Prostate gland (tissue), 2 donors: ENCODE data around the gene AMFR. TPM values are rescaled to one million over a fixed set of nuclear protein-coding genes. Genes with fewer than 3 reads are reported as not detected.

Experiments used
- DNase-seq: peaks from one replicate; pipeline ENCODE4 v3.0.0-alpha.2; 2019; ENCODE audit warnings: low spot score
- H3K27ac ChIP-seq, 2 donors: fragments of 200-600 bp; sonication (generic); 2 replicates each; pipeline ENCODE4 v1.5.1; 2017 to 2019
- H3K27me3 ChIP-seq: fragments of 200-600 bp; sonication (generic); replicated peaks from 2 replicates; pipeline ENCODE4 v1.5.1; 2019; ENCODE audit not compliant: insufficient read depth
- H3K36me3 ChIP-seq, 2 donors: fragments of 200-600 bp; sonication (generic); 1 replicate in 1 of 2; 2 replicates in 1 of 2; pipeline versions ENCODE4 v1.5.1 to v1.8.1; 2017 to 2019
- H3K4me1 ChIP-seq: fragments of 200-600 bp; sonication (generic); replicated peaks from 2 replicates; pipeline ENCODE4 v1.5.1; 2019
- H3K4me3 ChIP-seq, 2 donors: fragments of 200-600 bp; sonication (generic); 2 replicates each; pipeline ENCODE4 v1.5.1; 2017 to 2019
- H3K9me3 ChIP-seq: fragments of 200-600 bp; sonication (generic); 2 replicates; pipeline ENCODE4 v1.5.1; 2017
- POLR2A ChIP-seq: fragments of 450-650 bp; IDR thresholded peaks from one replicate; pipeline ENCODE4 v1.6.1; 2016; ENCODE audit warnings: antibody characterized with exemption, mild to moderate bottlenecking
- POLR2AphosphoS5 ChIP-seq: sonication (generic); formaldehyde crosslinking; IDR thresholded peaks from one replicate; pipeline ENCODE4 v1.6.1; 2017; ENCODE audit warnings: antibody characterized with exemption
- WGBS: methylation state at CpG from one replicate; pipeline ENCODE4 v1.1.5; 2018; 5-methylcytosine and 5-hydroxymethylcytosine counted together
- intact Hi-C: fragments of 100-400 bp; cut with DNase I; formaldehyde crosslinking; loops from one replicate; pipeline ENCODE4 v1.14.2; 2022
- total RNA-seq, 2 donors: library from RNA; depleted of rRNA; stranded (reverse); fragments of >200 nt; gene quantifications; one replicate each; pipeline ENCODE4 v1.1.0, GENCODE V29; 2016
- TF ChIP-seq, protein P1 (sequence below), 4 experiments: fragments of 200-600 bp in 2 of 4; fragments of 450-650 bp in 2 of 4; sonication (generic) in 2 of 4; IDR thresholded peaks; 1 replicate in 3 of 4; 2 replicates in 1 of 4; pipeline ENCODE4 v1.5.1; 2016 to 2019; ENCODE audit warnings: antibody characterized with exemption in 4 of 4, mild to moderate bottlenecking in 2 of 4, moderate library complexity in 2 of 4

AMFR gene
- total RNA-seq, 2 donors from 2014 or later, result 123 to 261 TPM

DNA sequence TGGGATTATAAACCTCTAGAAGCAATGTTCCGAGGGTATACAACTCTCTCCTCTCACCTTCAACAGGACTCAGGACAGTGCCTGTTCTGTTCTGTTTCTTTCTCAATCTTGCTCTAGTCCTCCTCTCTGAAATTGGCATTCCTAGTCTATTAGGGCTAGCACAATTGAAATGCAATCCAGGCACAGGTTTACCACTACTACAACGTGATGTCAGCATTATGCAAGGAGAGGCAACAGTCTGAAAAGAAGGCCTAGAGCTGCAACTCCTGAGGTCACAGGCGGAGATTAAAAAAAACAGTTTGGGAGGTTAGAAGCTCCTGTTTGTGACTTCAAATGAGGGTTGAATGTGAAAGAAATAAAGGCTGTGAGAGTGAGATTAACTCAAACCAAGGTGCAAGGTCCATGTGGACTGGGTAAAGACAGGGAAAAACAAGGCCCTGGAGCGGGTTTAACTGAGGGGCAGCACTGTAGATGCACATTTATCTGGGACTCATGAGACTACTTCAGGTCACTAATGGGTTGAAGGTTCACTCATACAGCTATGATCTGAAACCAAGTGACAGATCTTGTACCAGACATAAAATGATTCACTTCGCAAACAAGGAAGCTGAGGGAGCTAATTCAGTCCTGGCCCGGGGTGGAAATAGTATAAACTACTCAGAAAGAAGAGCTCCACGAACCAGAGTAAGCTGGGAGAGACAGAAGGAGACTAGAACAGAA lies 16.8 kb downstream of the AMFR start:
- no peaks in the 10 kb centered on the region for H3K27me3 ChIP-seq
- no peaks in the 10 kb centered on the region for H3K4me1 ChIP-seq
- H3K36me3 ChIP-seq, result peaks cover 0 to 3% of the 10 kb centered on the region in 2 donors
- intact Hi-C loops, result no loop called here
- H3K4me3 ChIP-seq, result no peak overlapping the region
- TF ChIP-seq POLR2AphosphoS5 (no peak), POLR2A (no peak)
- TF ChIP-seq, protein P1, sequence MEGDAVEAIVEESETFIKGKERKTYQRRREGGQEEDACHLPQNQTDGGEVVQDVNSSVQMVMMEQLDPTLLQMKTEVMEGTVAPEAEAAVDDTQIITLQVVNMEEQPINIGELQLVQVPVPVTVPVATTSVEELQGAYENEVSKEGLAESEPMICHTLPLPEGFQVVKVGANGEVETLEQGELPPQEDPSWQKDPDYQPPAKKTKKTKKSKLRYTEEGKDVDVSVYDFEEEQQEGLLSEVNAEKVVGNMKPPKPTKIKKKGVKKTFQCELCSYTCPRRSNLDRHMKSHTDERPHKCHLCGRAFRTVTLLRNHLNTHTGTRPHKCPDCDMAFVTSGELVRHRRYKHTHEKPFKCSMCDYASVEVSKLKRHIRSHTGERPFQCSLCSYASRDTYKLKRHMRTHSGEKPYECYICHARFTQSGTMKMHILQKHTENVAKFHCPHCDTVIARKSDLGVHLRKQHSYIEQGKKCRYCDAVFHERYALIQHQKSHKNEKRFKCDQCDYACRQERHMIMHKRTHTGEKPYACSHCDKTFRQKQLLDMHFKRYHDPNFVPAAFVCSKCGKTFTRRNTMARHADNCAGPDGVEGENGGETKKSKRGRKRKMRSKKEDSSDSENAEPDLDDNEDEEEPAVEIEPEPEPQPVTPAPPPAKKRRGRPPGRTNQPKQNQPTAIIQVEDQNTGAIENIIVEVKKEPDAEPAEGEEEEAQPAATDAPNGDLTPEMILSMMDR (IDR thresholded peaks at IDR 0.05), result no peak
- no peak for DNase-seq
- no peaks in the 10 kb centered on the region for H3K9me3 ChIP-seq
- 70% methylated on average over 7 of the region's 7 CpGs for WGBS
- no peak overlapping the region for H3K27ac ChIP-seq

DNA sequence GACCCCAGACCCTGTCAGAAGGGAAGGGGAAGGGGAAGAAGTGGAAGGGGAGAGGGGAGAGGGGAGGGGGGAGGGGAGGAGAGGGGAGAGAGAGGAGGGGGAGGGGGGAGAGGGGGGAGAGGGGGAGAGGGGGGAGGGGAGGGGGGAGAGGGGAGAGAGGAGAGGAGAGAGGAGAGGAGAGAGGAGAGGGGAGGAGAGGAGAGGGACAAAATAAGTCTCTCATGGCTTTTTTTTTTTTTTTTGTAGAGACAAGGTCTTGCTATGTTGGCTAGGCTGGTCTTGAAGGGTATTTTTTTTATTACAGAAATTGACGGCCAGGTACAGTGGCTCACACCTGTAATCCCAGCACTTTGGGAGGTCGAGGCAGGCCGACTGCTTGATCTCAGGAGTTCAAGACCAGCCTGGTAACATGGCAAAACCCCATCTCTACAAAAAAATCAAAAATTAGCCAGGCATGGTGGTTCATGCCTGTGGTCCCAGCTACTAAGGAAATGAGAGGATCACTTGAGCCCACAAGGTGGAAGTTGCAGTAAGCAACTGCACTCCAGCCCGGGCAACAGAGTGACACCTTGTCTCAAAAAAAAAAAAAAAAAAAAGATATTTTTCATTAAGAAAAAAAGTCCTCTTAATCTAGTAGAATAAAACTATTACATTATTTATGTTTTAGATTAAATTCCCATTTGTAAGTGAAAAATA lies 19.2 kb downstream of the AMFR start:
- Histone ChIP-seq H3K36me3 (peaks cover 0 to 9% of the 10 kb centered on the region in 2 donors), H3K4me3 (no peak overlapping the region), H3K27me3 (no peaks in the 10 kb centered on the region), H3K4me1 (no peaks in the 10 kb centered on the region), H3K27ac (no peak overlapping the region), H3K9me3 (no peaks in the 10 kb centered on the region)
- no peak for TF ChIP-seq POLR2A
- TF ChIP-seq POLR2AphosphoS5, result no peak
- TF ChIP-seq, protein P1 (IDR thresholded peaks at IDR 0.05), result no peak
- no peak for DNase-seq
- WGBS, result 67% methylated on average over 4 of the region's 4 CpGs
- intact Hi-C loops, result no loop called here

DNA sequence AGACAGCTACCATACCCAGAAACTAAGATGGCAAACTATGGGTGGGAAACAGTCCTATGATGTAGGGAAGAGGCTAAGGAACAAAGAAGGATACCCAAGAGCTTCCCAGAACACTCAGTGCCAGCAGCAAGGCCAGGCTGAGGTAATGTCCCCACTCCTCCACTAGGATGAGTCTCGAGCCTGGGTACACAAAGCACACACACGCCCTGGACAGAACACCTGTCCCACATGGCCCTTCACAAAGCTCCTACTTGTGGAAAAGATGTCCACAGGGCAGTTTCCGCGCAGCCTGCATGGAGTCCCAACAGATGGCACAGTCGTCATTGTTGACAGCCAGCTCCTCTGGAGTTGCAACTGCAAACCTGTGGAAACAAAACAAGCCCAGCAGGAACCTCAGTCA lies 23.9 kb downstream of the AMFR start:
- no peaks in the 10 kb centered on the region for H3K4me1 ChIP-seq
- peaks cover 0 to 5% of the 10 kb centered on the region in 2 donors for H3K36me3 ChIP-seq
- TF ChIP-seq POLR2AphosphoS5 (no peak), POLR2A (no peak)
- TF ChIP-seq, protein P1 (IDR thresholded peaks at IDR 0.05), result no peak
- H3K4me3 ChIP-seq, result no peak overlapping the region
- DNase-seq, result no peak
- no peak overlapping the region for H3K27ac ChIP-seq
- intact Hi-C loops, result no loop called here
- no peaks in the 10 kb centered on the region for H3K27me3 ChIP-seq
- 77% methylated on average over 5 of the region's 5 CpGs for WGBS
- H3K9me3 ChIP-seq, result no peaks in the 10 kb centered on the region

DNA sequence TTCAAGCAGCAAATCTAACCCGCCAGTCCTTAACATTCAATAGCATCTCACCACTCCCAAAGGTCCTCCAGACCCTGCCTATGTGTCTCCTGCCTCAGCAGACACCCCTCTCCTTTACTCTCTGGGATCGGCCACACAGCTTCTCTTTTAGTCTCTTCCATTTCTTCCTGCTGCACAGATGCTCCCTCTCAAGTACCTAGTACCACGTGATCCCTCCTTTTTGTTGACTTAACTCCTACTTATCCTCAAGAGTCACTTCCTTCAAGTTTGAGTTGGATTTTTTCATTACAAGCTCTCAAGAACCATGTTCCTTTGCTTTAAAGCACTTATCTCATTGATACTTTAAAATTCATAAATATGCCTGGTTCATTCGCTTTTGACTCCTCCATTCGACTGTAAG lies 24.9 kb downstream of the AMFR start:
- peaks cover 0 to 5% of the 10 kb centered on the region in 2 donors for H3K36me3 ChIP-seq
- WGBS, result 70% methylated on average over 5 of the region's 5 CpGs
- TF ChIP-seq, protein P1 (IDR thresholded peaks at IDR 0.05), result no peak
- no peak for TF ChIP-seq POLR2AphosphoS5
- no peak for TF ChIP-seq POLR2A

More for the DNA sequence above, 24.9 kb downstream of the AMFR start:
- H3K27ac ChIP-seq, result no peak overlapping the region
- intact Hi-C loops, result no loop called here
- no peaks in the 10 kb centered on the region for H3K4me1 ChIP-seq
- no peak overlapping the region for H3K4me3 ChIP-seq
- DNase-seq, result no peak
- no peaks in the 10 kb centered on the region for H3K27me3 ChIP-seq
- no peaks in the 10 kb centered on the region for H3K9me3 ChIP-seq
